Hypothalamus (tissue), 51 donors: Measurements from ENCODE around the gene GIN1.
"Not testable (repeated sequence)": the region's sequence is repeated elsewhere in the genome, so short reads cannot be mapped to it uniquely, and the experiment has no call there.

Experiments used
- DNase-seq, 51 donors: peaks; one replicate each; lab custom pipeline; 2025; lab: John Stamatoyannopoulos, UW

GIN1 gene

DNA sequence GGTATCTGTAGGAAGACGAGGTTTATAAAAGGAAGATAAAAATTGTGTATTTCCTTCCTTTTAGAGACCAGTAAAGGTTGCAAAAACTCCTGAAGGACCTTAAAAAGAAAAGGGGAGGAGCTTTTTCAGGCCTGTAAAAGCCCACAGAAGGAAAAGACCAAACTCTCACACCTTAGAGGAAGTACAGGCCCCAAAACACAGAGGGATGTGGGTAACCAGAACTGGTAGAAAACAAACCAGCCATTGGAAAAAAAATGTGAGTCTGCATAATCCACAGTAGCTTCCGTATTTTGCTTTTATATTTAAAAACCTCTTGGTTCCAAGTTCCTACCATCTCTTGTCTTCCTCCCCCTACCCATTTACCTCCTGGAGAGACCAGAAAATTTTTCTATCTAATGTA is 8.5 kb downstream of the GIN1 start:
- DNase-seq = no peak

DNA sequence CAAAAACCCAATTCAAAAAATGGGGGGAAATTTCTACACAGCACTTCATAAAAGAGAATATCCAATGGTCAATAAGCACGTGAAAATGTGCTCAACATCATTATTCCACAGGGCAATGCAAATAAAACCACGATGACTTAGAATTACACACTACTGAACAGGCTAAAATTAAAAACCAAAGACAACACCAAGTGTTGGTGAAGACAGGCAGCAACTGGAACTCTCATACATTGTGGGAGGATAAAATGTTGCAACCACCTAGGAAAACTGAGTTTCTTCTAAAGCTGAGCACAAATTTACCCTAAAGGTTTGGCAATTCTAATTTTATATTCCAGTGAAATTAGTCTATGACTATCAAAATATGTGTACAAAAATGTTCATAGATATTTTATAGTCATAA is 9.5 kb downstream of the GIN1 start:
- DNase-seq = no peak

- DNase-seq = no peak
Observed at GRCh38 chr5:103109277-103109676, 10.7 kb downstream of the GIN1 start.

DNA sequence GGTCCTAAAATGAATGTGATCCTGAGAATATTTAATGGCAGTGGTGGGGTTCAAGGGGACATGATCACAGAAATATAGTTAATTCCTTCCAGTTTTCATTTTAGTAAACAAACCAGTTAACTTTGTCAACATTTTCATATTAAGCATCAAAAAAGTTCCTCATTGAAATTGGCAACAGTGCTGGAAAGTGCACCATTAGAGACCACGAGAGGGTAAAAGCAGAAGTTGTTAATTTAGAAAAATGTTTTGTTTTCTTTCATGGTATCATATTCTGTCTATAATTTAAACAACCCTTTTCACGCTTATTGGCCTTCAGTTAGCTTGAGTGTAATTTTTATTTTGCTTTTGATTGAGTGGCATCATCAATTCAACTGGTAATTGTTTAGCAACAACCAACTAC is 11.9 kb downstream of the GIN1 start:
- no peak for DNase-seq

- DNase-seq = no peak
Observed at GRCh38 chr5:103102234-103102633, 17.7 kb downstream of the GIN1 start.

DNA sequence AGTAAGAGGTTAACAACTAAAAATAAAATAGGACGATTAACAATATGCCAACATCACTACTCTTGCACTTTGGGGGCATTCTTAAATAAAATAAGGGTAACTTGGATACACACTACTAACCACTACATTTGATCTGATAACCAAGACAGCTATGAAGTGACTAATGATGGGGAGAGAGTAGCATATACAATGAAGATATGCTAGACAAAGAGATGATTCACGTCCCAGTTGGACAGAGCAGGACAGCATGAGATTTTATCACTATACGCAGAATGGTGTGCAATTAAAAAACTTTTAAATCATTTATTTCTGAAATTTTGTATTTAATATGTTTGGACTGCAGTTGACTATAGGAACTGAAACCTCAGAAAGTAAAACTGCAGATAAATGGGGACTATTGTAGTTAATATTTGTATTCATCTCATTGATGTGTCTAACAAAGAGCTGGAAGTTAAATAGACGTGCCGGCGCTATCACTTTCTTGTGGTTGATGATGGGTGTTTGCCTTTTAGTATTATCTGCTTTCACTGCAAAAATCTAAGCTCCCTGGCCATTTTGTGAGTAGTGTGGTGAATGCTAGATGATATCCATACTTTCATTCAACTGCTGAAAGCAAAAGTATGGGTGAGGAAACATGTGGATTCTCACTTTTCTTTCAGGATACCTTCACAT is 18.7 kb downstream of the GIN1 start:
- DNase-seq = no peak

- no peak for DNase-seq
Observed at GRCh38 chr5:103098993-103099392, 20.9 kb downstream of the GIN1 start.

- DNase-seq = no peak
Observed at GRCh38 chr5:103094737-103095136, 25.2 kb downstream of the GIN1 start.

DNA sequence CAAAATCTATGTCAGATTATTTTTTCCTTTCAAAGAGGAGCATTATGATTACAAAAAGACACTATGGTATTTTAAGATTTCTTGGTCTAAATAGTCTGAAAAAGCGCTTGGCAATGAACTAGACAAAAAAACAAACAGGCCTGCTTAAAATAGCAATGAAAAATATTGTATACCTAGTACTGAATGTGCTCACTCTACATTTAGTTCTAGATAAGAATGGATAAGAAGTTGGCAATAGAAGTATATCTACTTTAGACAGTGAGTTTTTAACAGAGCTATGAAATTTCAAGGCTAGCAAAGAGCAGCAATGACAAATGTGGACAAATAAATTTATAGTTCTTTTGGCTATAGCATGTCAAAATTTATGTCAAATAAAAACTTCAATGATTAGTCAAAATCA is 26.2 kb downstream of the GIN1 start:
- DNase-seq = no peak

GRCh38 chr5:103092676-103093075 is 27.3 kb downstream of the GIN1 start:
- DNase-seq = no peak

GRCh38 chr5:103090791-103091190 is 29.1 kb downstream of the GIN1 start:
- no peak for DNase-seq

DNA sequence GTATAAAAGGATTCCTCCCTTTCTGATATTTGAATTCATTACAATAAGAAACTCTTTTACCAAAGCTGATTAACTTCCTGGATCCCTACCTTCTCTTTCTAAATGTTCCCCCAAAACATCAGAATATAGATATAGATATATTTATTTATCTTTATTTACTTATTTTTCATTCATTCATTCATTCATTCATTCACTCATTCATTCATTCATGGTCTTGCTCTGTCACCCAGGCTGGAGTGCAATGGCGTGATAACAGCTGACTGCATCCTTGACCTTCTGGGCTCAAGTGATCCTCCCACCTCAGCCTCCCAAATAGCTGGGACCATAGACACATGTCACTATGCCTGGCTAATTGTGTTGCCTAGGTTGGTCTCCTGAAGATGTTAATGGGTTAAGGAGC is 30.7 kb downstream of the GIN1 start:
- no peak for DNase-seq

- no peak for DNase-seq
Observed at GRCh38 chr5:103086547-103086946, 33.4 kb downstream of the GIN1 start.

DNA sequence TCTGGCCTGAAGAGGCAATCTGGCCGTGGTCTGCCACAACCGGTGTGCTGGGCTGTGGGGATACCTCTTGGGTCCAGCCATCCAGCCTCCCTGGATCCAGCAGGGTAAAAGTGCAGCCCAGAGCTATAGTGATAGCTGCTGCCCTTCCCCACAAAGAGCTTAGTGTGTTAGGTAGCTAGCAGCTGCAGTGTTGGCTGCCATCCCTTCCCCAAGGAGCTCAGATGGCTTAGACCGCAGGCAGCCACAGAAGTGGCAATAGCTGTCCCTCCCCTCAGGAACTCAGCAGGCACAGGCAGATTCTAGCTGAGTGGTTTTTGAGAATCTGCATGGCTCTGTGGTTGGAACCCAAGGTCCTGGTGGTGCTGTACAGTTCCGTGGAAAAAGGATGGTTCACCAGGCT is 40.1 kb downstream of the GIN1 start:
- DNase-seq = no peak

DNA sequence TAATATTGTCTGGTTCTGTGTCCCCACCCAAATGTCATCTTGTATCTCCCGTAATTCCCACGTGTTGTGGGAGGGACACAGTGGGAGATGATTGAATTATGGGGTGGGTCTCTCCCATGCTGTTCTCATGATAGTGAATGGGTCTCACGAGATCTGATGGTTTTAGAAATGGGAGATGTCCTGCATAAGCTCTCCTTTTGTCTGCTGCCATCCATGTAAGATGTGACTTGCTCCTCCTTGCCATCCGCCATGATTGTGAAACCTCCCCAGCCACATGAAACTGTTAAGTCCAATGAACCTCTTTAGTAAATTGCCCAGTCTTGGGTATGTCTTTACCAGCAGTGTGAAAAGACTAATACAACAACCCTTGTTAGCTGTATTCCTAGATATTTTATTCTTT is 44.5 kb downstream of the GIN1 start:
- no peak for DNase-seq

DNA sequence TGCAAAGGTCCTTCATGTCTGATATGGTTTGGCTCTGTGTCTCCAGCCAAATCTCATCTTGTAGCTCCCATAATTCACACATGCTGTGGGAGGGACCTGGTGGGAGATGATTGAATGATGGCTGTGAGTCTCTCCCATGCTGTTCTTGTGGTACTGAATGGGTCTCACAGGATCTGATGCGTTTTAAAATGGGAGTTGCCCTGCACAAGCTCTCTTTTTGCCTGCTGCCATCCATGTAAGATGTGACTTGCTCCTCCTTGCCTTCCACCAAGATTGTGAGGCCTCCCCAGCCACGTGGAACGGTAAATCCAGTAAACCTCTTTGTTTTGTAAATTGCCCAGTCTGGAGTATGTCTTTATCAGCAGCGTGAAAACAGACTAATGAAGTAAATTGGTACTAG is 46.4 kb downstream of the GIN1 start:
- DNase-seq = not testable (repeated sequence)

GRCh38 chr5:103066326-103066725 is 53.6 kb downstream of the GIN1 start:
- no peak for DNase-seq

DNA sequence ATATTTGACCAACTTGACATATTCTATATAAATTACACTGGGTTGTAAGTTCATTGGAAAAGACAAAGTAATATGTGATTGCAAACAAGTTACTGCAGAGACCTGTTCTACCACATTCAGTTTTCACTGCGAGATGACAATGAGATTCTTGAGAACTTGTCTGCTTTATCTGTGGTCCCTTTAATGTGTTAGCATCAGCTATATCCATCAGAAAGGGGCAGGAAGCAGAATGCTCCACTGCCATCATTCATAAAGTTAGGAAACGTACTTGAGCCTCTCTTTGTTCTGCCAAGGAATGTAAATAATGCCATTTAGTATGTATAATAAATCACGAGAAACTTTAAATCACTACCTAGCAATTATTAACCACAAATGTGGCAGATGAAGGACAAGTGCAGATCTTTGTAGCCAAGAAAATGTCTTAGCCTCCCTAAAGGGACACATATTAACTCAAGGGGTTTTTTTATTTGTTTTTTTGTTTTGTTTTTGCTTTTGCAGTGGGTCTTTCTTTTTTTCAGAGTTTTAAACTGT is 59.4 kb downstream of the GIN1 start:
- no peak for DNase-seq

- no peak for DNase-seq
Observed at GRCh38 chr5:103059525-103059924, 60.4 kb downstream of the GIN1 start.

- DNase-seq = no peak
Observed at GRCh38 chr5:103057208-103058130, 62.5 kb downstream of the GIN1 start.

DNA sequence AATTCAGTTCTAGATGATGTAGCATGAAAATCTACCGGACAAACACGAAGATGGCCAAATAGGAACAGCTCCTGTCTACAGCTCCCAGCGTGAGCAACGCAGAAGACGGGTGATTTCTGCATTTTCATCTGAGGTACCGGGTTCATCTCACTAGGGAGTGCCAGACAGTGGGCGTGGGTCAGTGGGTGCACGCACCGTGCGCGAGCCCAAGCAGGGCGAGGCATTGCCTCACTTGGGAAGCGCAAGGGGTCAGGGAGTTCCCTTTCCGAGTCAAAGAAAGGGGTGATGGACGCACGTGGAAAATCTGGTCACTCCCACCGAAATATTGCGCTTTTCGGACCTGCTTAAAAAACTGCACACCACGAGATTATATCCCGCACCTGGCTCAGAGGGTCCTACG is 73.2 kb downstream of the GIN1 start:
- DNase-seq = not testable (repeated sequence)
